Measurements from ENCODE around the gene CTRL. TPM values are rescaled to one million over a fixed set of nuclear protein-coding genes. Genes with fewer than 3 reads are reported as not detected.

The CTRL gene
- total and polyA plus RNA-seq, 2 donors (not counting 3 experiments of a cell fraction or from before 2014, with no cell fraction given): 1.0 to 1.1 TPM

GRCh38 chr16:67928147-67928546 is 3.5 kb downstream of the CTRL start:
- no TSS peak for BruUV-seq (replicated peaks)
- DNase-seq (ENCODE audit: low read depth, low spot score) (no peak), FAIRE-seq (no peak)
- Histone ChIP-seq H3K4me3 (replicated peaks in 1 of 3; ENCODE audit: insufficient read depth in 1 of 3, low read depth in 1 of 3, low read length in 3 of 3) (no peak overlapping the region), H3K27ac (ENCODE audit: insufficient read depth, low read depth, low read length) (no peak overlapping the region), H3K27me3 (ENCODE audit: control insufficient read depth in 2 of 2, insufficient read depth in 2 of 2, low read length in 2 of 2) (no peaks in the 10 kb centered on the region), H2AFZ (ENCODE audit: low read depth, low read length) (no peak overlapping the region), H3K79me2 (ENCODE audit: control insufficient read depth, insufficient read depth, low read length) (no peaks in the 10 kb centered on the region), H3K9me1 (replicated peaks; ENCODE audit: control insufficient read depth, extremely low read depth, insufficient read depth, low read length) (no peaks in the 10 kb centered on the region), H4K20me1 (replicated peaks; ENCODE audit: control insufficient read depth, extremely low read depth, insufficient read depth, low read length) (no peaks in the 10 kb centered on the region), H3K4me2 (ENCODE audit: insufficient read depth, low read length) (no peak overlapping the region), H3K36me3 (ENCODE audit: control insufficient read depth in 2 of 2, extremely low read depth in 1 of 2, insufficient read depth in 2 of 2, low read length in 2 of 2) (peaks cover 0 to 16% of the 10 kb centered on the region in 2 experiments), H3K9ac (replicated peaks; ENCODE audit: extremely low read depth, insufficient read depth, low read length) (no peak overlapping the region), H3K9me3 (replicated peaks; ENCODE audit: control insufficient read depth, insufficient read depth, low read length) (no peaks in the 10 kb centered on the region), H3K4me1 (ENCODE audit: control insufficient read depth, extremely low read depth, insufficient read depth, low read length) (peaks cover 10% of the 10 kb centered on the region)
- intact Hi-C loops (cut with micrococcal nuclease): loop anchor here (1.0 to 10.0 kb wide), 6 partner anchors 45 to 403 kb away; partner anchors contain the start of gene RIPOR1
- TF ChIP-seq EZH2 (IDR thresholded peaks at IDR 0.05; ENCODE audit: borderline replicate concordance, low read depth, low read length, severe bottlenecking): no peak
- TF ChIP-seq CTCF (IDR thresholded peaks at IDR 0.05; ENCODE audit: extremely low read depth in 1 of 2, insufficient read depth in 1 of 2, low read depth in 1 of 2, low read length in 2 of 2): no peak
- no peak for TF ChIP-seq MYC (IDR thresholded peaks at IDR 0.05; ENCODE audit: low read depth, low read length)
- no peak for TF ChIP-seq POLR2A (IDR thresholded peaks at IDR 0.05; ENCODE audit: low read depth, low read length)
- TF ChIP-seq FOS (IDR thresholded peaks at IDR 0.05; ENCODE audit: borderline replicate concordance, insufficient read depth, low read length): no peak
- TF ChIP-seq MAX (IDR thresholded peaks at IDR 0.05; ENCODE audit: insufficient read depth, insufficient read length): no peak
- no peak for TF ChIP-seq POLR2AphosphoS5 (IDR thresholded peaks at IDR 0.05; ENCODE audit: insufficient read depth, low read depth, low read length)
- TF ChIP-seq GATA2 (IDR thresholded peaks at IDR 0.05; ENCODE audit: insufficient read depth, insufficient read length, low read depth, low read length): no peak
- TF ChIP-seq JUN (IDR thresholded peaks at IDR 0.05; ENCODE audit: borderline replicate concordance, insufficient read depth, insufficient read length, low read depth): no peak
- ChIA-PET CTCF (interaction anchor here (0.8 to 6.1 kb wide), 10 partner anchors 14 to 407 kb away, joined by 3 to 106 read pairs (median 5); partner anchors contain the start of genes EDC4 and NRN1L), POLR2A (no interaction called here)
- dilution Hi-C loops (cut with MboI; ENCODE audit: extremely low pct_ligation_motif_present, low sequenced_read_pairs): no loop called here

Measured in endothelial cell of umbilical vein (primary cell).